GM10847 (cell line): ENCODE data around the gene CDK19.

Experiments
- POLR2A ChIP-seq: IDR thresholded peaks from 2 replicates; pipeline ENCODE4 v1.6.1; 2011; ENCODE audit not compliant: insufficient read length; ENCODE audit errors: extremely low read depth

CDK19 gene

DNA sequence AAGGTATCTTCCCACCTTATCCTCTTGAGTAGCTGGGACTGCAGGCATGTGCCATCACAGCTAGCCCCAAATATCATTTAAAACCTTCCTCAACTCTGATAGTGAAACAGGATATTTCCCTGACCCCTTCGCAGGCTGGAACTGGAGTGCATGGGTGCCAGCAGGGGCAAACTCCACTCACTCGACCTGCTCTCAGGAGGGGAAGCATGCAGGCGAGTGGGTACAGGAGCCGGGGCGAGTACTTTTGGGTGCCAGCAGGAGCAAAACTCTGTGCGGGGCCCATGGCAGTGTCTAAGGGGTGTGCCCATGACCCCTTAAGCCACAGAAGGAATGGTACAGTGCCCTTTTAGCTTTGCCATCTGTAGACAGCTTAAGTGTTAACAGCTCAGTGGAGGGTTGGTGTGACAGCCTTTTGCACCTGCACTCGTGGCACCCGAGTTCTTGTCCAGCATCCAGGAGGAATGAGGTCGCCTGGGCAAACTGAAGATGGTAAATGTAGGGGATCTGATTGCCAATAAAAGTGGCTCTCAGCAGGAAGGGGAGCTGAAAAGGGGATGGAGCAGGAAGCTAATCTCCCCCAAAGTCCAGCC, 155.1 kb downstream of the CDK19 start:
- TF ChIP-seq POLR2A: no peak

DNA sequence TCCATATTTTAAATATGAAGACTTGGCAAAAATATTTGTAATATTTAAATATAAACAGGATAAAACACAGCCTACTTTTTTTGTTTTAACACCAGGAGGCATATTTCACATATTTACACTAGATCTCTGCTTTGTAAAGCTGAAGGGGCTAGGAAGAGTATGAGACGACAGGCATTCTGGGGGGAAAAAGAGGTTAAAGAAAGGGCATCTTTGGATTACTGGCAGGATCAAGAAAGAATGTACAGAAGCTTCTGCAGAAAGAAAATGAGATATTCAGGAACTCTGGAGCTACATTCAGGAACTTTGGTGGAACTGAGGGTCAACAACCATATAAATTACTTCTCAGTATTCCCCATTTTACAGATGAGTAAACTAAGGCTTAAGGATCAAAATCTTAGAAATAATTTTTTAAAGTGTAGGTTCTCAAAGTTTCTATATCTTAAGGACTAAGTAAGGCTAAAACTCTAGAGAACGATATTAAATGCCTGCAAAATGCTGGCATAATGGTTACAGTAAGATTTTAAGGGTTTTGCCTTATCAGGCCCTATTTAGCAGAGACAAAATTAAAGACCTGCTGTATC, 156.5 kb downstream of the CDK19 start:
- TF ChIP-seq POLR2A: no peak

DNA sequence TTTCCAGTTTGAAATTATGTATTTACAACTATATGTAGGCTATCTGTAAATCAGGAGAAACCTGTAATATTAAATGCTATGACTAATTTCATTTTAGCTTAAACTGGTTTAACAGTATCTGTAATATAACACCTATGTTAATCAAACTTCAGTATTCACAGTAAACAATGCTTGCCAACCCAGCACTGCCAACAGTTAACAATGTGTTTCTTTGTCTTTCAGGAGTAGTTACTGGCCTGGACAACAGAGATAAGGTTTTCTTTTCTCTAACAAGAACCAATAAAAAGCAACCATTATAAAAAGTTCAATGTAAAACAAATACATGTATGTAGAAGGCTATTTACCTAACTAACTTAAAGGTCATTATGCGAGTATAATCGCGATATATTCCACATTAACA, 158.8 kb downstream of the CDK19 start:
- no peak for TF ChIP-seq POLR2A

DNA sequence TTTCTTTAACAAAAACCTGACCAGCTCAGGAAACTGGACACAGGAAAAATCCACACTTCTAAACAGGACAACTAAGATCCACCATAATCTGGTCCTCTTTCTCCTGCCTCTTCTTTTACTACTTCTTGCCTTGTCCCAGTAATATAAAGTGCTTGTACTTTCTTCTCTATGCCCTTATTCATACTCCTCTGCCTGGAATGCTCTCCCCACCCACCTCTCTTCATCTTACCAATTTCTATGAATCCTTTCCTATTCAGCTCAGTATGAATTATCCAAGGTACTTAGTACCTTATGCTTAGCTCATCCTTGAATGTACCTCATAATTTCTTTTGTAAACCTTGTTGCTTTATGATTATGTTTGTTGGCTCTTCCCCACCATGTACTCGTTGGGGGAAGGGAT, 159.4 kb downstream of the CDK19 start:
- TF ChIP-seq POLR2A: no peak

DNA sequence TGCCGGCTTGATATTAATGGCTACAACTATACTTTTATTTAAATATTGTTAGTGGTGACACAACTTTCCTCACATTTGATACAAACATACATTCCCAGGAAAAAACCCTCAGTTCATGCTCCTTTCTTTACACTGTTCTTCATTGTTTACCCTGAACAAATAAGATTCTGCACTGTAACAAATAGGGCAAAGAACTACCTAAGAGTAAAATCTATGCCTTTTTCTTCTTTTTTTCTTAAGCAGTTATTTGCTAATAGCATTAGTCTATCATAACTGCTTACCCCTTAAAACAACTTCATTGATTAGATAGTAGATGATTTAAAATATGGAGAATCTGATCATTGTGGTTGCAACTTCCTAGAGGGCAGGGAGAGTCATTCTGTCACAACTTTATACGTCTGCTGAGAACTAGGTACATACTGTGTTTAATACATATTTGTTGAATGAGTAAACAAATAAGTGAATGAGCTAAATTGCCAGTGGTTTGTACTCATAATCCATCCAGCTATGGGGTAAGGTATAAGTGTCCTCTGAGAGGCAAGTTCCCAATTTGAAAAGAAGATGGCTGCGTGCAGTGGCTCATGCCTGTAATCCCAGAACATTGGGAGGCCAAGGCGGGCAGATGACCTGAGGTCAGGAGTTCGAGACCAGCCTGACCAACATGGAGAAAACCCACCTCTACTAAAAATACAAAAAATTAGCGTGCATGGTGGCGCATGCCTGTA, 161.0 kb downstream of the CDK19 start:
- TF ChIP-seq POLR2A: no peak

DNA sequence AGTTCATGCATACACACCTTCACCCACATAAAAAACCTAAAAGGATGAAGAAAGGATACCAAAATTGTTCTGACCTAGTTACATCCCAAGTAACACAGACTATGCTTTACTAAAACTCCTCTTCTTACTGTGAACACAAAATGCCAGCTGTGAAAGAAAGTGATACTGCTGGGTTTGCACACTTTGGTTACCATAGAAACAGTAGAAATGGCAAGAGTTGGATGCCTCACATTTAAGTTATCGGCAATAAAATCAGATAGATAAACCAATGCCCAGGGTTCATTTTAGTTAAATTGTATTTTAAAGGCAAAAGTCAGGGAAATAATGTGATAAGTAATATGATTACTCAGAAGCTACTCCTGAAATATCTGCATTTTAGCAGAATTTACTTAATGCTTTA, 161.9 kb downstream of the CDK19 start:
- TF ChIP-seq POLR2A: no peak

DNA sequence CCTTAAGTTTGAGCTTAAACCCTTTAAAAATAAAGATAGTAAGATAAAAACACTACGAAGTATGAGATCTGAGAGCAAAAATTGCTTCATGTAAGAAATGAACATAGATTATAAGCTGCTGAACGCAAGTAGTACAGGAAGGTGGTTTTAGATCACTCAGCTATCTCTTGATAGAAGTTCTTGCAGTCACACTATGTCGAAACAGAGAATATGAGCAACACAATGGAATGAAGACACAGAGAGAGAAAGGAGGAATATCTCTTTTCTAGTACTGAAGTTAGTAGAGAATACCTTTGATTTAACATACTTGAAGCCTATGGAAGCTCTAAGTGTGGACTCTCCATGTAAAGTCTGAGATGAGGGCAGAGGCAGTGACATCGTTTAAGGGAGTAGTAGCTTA, 162.7 kb downstream of the CDK19 start:
- no peak for TF ChIP-seq POLR2A

DNA sequence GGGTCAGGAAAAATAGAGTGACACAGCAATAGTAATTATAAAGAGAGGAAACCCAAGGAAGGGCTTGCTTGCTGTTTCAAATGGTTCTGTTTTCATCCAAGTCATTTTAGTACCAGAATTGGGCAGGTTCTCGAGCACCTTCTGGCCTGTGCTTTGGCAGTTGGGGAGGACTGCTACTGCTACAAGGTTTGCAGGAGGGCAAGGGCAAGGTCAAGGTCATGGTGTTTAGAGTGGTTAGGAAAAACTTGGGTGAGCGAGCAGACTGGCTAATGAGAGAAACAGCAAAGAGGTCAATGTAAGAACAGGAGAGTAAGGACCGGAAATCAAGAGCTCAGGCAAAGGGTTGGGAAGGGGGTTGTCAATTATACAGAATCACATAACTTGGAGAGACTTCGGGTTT, 164.5 kb downstream of the CDK19 start:
- no peak for TF ChIP-seq POLR2A

DNA sequence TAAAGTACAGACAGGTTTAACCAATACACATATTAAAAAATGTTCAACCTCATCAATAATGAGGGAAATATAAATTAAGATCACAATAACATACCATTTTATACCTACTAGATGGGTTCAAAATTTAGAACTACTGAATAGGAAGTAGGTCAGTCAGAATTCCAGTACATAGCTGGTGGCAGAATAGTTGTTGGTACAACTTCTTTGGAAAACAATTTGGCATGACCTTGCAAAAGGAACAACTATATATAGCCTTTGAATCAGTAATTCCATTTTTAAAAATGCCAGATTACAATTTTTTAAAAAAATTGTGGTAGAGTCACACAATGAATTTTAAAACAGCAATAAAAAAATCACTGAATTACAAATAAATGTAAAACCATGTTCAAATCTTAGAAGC, 165.6 kb downstream of the CDK19 start:
- TF ChIP-seq POLR2A: no peak

DNA sequence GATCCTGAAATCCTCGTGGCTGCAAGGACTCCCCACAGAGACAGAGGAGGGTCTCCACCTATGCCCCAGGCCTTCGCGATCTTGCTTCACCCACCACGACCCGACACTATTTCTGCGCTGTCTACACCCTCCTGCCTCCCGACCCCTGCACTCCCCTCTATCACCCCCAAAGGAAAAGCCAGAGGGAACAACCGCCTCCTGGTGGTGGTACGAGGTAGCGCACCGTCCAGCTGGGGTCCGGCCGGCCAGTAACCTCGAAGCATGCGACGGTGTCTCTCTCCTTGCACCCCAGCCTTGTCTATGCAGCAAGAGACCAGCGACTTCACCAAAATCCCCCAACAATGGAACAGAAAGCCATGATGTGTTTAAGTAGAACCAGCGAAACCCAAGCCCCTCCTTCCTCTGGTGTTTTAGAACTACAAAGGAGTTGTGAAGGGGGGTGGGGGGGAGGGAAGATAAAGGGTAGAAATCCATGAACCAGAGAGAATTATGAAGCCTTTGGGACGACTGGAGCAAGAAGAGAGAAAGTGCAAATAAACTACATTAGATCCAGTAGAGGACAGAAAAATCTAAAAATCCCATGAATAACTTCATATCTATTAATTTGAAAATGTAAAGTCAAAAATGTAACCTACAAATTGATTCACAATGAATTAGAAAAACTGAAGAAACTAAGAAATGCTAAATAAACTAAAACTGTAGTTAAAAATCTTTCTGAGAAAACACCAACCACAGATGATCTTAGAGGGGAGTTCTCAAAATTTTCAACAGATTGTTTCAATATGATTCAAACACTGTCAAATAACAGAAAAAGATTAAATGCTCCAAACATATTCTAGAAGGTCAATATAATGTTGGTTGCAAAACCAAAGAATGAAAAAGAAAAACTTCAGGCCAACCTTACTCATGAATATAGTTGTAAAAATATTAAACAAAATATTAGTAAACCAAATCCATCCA, 168.0 kb downstream of the CDK19 start:
- TF ChIP-seq POLR2A: no peak

DNA sequence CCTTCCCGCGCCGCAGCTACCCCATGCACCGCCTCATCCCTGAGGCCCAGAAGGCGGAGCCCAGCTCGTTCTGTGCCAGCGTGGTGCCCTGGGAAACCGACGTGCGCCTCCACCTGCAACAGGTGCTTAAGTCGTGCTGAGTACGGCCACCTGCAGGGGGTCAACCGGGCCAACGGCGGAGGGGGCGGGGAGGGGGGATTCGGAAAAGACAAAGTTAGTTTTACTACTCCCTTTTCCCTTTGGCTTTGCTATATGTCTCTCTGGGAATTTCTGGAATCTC, 168.9 kb downstream of the CDK19 start:
- no peak for TF ChIP-seq POLR2A

DNA sequence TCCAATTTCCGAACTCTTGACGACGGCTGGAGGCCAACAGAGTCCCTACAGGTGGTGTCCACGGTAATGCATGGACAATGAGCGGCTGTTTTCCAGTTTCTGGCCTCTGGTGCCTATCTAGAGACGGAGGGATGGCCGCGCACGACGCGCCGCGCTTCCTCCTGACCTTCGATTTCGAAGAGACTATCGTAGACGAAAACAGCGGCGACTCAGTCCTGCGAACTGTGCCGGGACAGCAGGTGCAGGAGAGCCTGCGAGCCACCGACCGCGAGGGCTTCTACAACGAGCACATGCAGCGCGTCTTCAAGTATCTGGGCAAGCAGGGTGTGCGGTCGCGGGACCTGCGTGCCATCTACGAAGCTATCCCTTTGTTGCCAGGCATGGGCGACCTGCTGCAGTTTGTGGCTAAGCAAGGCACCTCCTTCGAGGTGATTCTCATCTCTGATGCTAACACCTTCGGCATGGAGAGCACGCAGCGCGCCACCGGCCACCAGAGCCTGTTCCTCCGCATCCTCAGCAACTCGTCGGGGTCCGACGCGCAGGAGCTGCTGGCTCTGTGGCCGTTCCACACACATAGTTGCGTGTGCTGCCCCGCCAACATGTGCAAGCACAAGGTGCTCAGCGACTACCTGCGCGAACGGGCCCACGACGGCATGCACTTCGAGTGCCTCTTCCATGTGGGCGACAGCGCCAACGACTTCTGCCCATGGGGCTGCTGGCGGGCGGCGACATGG, 169.4 kb downstream of the CDK19 start:
- TF ChIP-seq POLR2A: no peak

DNA sequence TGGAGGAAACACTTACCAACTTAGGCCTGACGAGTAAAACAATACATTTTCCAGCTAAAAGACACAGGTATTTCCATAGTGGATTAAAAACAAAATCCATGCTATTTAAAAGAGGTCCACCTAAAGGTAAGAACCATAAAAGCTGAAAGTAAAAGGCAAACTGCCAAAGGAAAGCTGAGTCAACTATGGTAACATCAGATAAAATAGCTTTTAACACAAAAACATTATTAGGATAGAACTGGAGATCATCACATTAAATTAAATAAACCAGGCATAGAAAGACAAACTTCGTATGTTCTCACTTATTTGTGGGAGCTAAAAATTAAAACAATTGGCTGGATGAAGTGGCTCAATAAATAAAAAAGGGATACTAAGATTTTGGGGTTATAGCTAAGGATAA, 172.1 kb downstream of the CDK19 start:
- TF ChIP-seq POLR2A: no peak

DNA sequence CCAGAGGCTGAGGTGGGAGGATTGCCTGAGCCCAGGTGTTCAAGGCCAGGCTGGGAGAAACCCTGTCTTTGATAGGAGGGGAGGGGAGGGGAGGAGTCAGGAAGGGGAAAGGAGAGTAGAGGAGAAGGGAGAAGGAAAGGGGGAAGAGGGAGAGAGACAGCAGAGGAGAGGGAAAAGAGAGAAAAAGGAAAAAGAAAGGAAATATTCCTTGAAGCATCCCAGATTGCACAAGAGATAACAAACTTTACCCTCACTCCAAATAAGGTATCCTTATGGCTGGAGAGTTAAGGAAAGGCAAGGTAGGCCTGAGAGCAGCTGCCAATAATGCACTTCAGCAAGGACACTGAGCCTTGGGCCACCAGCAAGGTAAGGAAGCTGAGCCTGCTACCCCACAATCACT, 172.6 kb downstream of the CDK19 start:
- TF ChIP-seq POLR2A: no peak

DNA sequence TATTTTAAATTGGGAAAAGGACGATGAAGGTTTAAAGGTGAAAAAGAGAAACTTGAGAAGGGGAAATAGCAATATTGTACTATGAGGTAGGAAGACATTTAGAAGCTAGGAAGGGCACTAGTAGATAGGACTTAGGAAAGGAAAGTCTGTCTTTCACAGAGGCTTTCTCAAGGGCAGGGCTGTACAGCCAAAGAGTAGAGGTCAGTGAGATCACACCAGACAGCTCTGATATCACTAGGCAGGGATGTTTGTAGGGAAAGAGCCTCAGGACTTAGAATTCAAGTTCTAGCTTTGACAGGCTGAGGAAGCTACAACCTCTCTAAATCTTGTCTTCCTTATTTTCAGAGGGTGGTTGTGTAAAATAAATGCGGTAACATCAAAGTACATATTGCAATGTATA, 178.5 kb downstream of the CDK19 start:
- TF ChIP-seq POLR2A: no peak
